ENCODE results near the gene GRAMD4. TPM values are rescaled to one million over a fixed set of nuclear protein-coding genes. Genes with fewer than 3 reads are reported as not detected.

The GRAMD4 gene
- polyA plus RNA-seq, 1 of the 3 experiments (the other 2 are of a cell fraction): 15.5 TPM

- Histone ChIP-seq H3K4me1 (ENCODE audit: control insufficient read depth in 1 of 2, insufficient read depth in 2 of 2, low read depth in 1 of 2, low read length in 1 of 2) (peaks cover 0 to 40% of the 10 kb centered on the region in 2 experiments; a peak in 2 of 4 replicates), H4K20me1 (ENCODE audit: insufficient read depth) (no peaks in the 10 kb centered on the region)
Observed at GRCh38 chr22:46585340-46586122, 34.7 kb upstream of the GRAMD4 start.

DNA sequence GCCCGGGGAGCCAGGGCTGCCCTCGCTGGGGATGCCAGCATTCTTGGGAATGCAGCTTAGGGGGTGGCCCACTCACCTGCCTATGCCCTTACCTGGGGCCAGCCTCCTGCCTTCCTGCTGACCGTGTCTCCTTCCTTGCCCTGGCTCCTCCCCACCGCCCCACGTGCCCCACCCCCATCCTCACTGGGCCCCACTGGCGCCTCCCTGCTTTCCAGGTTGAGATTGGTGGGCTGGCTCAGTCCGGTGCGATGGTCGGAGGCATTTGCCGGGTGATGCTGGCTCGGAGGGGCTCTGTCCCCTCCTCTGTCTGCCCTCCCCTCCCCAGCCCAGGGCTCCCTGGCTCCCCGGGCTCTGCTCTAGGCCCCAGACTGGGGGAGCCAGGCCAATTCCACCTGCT is 34.1 kb upstream of the GRAMD4 start:
- H3K9me2 ChIP-seq: no peaks in the 10 kb centered on the region
- H4K20me1 ChIP-seq (ENCODE audit: insufficient read depth): no peaks in the 10 kb centered on the region
- H3K36me3 ChIP-seq (replicated peaks in 1 of 2; ENCODE audit: control insufficient read depth in 1 of 2, insufficient read depth in 2 of 2, low read length in 1 of 2): no peaks in the 10 kb centered on the region
- no peak overlapping the region for H3K9ac ChIP-seq
- 100% methylated on average over 12 of the region's 12 CpGs for WGBS (ENCODE audit: low lambda C conversion rate)
- POLR2A ChIA-PET: no interaction called here
- no peak for DNase-seq
- no peak overlapping the region for H2AFZ ChIP-seq (ENCODE audit: low read depth)
- H3K4me3 ChIP-seq (ENCODE audit: low read depth in 2 of 2, low read length in 1 of 2): no peak overlapping the region
- CTCF ChIA-PET: interaction anchor here (0.6 to 1.3 kb wide), 2 partner anchors 85 to 1057 kb away, joined by 4 to 5 read pairs; no protein-coding TSS in a partner anchor
- H3K27me3 ChIP-seq (ENCODE audit: insufficient read depth): no peaks in the 10 kb centered on the region
- no peak overlapping the region for H3K27ac ChIP-seq (ENCODE audit: low read depth in 2 of 2, low read length in 1 of 2)
- TF ChIP-seq POLR2AphosphoS5 (IDR thresholded peaks at IDR 0.05; ENCODE audit: low read depth, low read length): no peak
- no peak for TF ChIP-seq NFIC (IDR thresholded peaks at IDR 0.05; ENCODE audit: borderline replicate concordance)
- TF ChIP-seq NRF1 (IDR thresholded peaks at IDR 0.05; ENCODE audit: low read depth, low read length): no peak
- no peak for TF ChIP-seq CTCF (IDR thresholded peaks at IDR 0.05)
- TF ChIP-seq GATA2 (CRISPR knock-in tag; IDR thresholded peaks at IDR 0.05): no peak
- no peak for TF ChIP-seq YY1 (IDR thresholded peaks at IDR 0.05; ENCODE audit: low read depth)
- no peak for TF ChIP-seq MEF2A (IDR thresholded peaks at IDR 0.05; ENCODE audit: borderline replicate concordance, low read depth)
- no peak for TF ChIP-seq TCF12 (IDR thresholded peaks at IDR 0.05)
- no peak for TF ChIP-seq EP300 (IDR thresholded peaks at IDR 0.05; ENCODE audit: borderline replicate concordance in 1 of 2, low read depth in 1 of 2, low read length in 1 of 2)
- no peak for TF ChIP-seq JUND (IDR thresholded peaks at IDR 0.05)
- TF ChIP-seq FOXJ3 (CRISPR knock-in tag; IDR thresholded peaks at IDR 0.05): no peak
- no peak for TF ChIP-seq FOXM1 (IDR thresholded peaks at IDR 0.05; ENCODE audit: low read depth)
- TF ChIP-seq, protein P1, sequence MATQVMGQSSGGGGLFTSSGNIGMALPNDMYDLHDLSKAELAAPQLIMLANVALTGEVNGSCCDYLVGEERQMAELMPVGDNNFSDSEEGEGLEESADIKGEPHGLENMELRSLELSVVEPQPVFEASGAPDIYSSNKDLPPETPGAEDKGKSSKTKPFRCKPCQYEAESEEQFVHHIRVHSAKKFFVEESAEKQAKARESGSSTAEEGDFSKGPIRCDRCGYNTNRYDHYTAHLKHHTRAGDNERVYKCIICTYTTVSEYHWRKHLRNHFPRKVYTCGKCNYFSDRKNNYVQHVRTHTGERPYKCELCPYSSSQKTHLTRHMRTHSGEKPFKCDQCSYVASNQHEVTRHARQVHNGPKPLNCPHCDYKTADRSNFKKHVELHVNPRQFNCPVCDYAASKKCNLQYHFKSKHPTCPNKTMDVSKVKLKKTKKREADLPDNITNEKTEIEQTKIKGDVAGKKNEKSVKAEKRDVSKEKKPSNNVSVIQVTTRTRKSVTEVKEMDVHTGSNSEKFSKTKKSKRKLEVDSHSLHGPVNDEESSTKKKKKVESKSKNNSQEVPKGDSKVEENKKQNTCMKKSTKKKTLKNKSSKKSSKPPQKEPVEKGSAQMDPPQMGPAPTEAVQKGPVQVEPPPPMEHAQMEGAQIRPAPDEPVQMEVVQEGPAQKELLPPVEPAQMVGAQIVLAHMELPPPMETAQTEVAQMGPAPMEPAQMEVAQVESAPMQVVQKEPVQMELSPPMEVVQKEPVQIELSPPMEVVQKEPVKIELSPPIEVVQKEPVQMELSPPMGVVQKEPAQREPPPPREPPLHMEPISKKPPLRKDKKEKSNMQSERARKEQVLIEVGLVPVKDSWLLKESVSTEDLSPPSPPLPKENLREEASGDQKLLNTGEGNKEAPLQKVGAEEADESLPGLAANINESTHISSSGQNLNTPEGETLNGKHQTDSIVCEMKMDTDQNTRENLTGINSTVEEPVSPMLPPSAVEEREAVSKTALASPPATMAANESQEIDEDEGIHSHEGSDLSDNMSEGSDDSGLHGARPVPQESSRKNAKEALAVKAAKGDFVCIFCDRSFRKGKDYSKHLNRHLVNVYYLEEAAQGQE (IDR thresholded peaks at IDR 0.05; ENCODE audit: low read depth, low read length): no peak
- no peak for TF ChIP-seq GABPA (IDR thresholded peaks at IDR 0.05; ENCODE audit: low read depth)
- no peak for TF ChIP-seq USF1 (IDR thresholded peaks at IDR 0.05; ENCODE audit: borderline replicate concordance, low read depth)
- H3K9me3 ChIP-seq: no peaks in the 10 kb centered on the region
- H3K4me2 ChIP-seq: no peak overlapping the region
- no peaks in the 10 kb centered on the region for H3F3A ChIP-seq (replicated peaks; ENCODE audit: insufficient read depth)
- peaks cover 0 to 40% of the 10 kb centered on the region in 2 experiments; a peak in 2 of 4 replicates for H3K4me1 ChIP-seq (ENCODE audit: control insufficient read depth in 1 of 2, insufficient read depth in 2 of 2, low read depth in 1 of 2, low read length in 1 of 2)
- H3K79me2 ChIP-seq (ENCODE audit: insufficient read depth): no peaks in the 10 kb centered on the region

More at GRCh38 chr22:46585340-46586122, 34.7 kb upstream of the GRAMD4 start:
- H3K27me3 ChIP-seq (ENCODE audit: insufficient read depth): no peaks in the 10 kb centered on the region
- 93% methylated on average over 15 of the region's 19 CpGs for WGBS (ENCODE audit: low lambda C conversion rate)
- TF ChIP-seq IRF3 (IDR thresholded peaks at IDR 0.05; ENCODE audit: low read depth, low read length) (no peak), RFX5 (IDR thresholded peaks at IDR 0.05; ENCODE audit: low read length) (no peak), NRF1 (IDR thresholded peaks at IDR 0.05; ENCODE audit: low read depth, low read length) (no peak)
- H3K27ac ChIP-seq (ENCODE audit: low read depth in 2 of 2, low read length in 1 of 2): no peak overlapping the region
- no peak overlapping the region for H3K4me3 ChIP-seq (ENCODE audit: low read depth in 2 of 2, low read length in 1 of 2)
- H3K36me3 ChIP-seq (replicated peaks in 1 of 2; ENCODE audit: control insufficient read depth in 1 of 2, insufficient read depth in 2 of 2, low read length in 1 of 2): no peaks in the 10 kb centered on the region
- no peak for DNase-seq
- CTCF ChIA-PET: interaction anchor here (1.3 kb wide), 1 partner anchor 85 kb away, joined by 5 read pairs; no protein-coding TSS in a partner anchor
- H3K9me2 ChIP-seq: no peaks in the 10 kb centered on the region
- no peaks in the 10 kb centered on the region for H3K9me3 ChIP-seq
- POLR2A ChIA-PET: no interaction called here
- H3K79me2 ChIP-seq (ENCODE audit: insufficient read depth): no peaks in the 10 kb centered on the region
- no peak overlapping the region for H3K4me2 ChIP-seq
- no peaks in the 10 kb centered on the region for H3F3A ChIP-seq (replicated peaks; ENCODE audit: insufficient read depth)
- no peak overlapping the region for H3K9ac ChIP-seq
- no peak overlapping the region for H2AFZ ChIP-seq (ENCODE audit: low read depth)

Data from SK-N-SH (cell line).